Measurements from ENCODE around the gene DYRK1B.

DYRK1B gene

GRCh38 chr19:39874404-39874803 lies 40.4 kb upstream of the DYRK1B start:
- Mint-ChIP-seq H3K9me3 (no peaks in the 10 kb centered on the region), H3K4me1 (no peaks in the 10 kb centered on the region), H3K36me3 (ENCODE audit: low read depth) (no peaks in the 10 kb centered on the region), H3K27ac (no peak overlapping the region), H3K27me3 (ENCODE audit: low read depth) (peaks cover 4% of the 10 kb centered on the region), H3K4me3 (no peak overlapping the region)
- TF ChIP-seq, protein P1, sequence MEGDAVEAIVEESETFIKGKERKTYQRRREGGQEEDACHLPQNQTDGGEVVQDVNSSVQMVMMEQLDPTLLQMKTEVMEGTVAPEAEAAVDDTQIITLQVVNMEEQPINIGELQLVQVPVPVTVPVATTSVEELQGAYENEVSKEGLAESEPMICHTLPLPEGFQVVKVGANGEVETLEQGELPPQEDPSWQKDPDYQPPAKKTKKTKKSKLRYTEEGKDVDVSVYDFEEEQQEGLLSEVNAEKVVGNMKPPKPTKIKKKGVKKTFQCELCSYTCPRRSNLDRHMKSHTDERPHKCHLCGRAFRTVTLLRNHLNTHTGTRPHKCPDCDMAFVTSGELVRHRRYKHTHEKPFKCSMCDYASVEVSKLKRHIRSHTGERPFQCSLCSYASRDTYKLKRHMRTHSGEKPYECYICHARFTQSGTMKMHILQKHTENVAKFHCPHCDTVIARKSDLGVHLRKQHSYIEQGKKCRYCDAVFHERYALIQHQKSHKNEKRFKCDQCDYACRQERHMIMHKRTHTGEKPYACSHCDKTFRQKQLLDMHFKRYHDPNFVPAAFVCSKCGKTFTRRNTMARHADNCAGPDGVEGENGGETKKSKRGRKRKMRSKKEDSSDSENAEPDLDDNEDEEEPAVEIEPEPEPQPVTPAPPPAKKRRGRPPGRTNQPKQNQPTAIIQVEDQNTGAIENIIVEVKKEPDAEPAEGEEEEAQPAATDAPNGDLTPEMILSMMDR (IDR thresholded peaks at IDR 0.05; ENCODE audit: unreplicated experiment in 3 of 3): no peak

- no peak overlapping the region for H3K27ac Mint-ChIP-seq
- no peaks in the 10 kb centered on the region for H3K9me3 Mint-ChIP-seq
- TF ChIP-seq, protein P1 (IDR thresholded peaks at IDR 0.05; ENCODE audit: unreplicated experiment in 3 of 3): no peak
- H3K4me1 Mint-ChIP-seq: no peaks in the 10 kb centered on the region
- no peaks in the 10 kb centered on the region for H3K36me3 Mint-ChIP-seq (ENCODE audit: low read depth)
- H3K4me3 Mint-ChIP-seq: no peak overlapping the region
- H3K27me3 Mint-ChIP-seq (ENCODE audit: low read depth): peaks cover 8% of the 10 kb centered on the region
Observed at GRCh38 chr19:39873385-39873784, 39.4 kb upstream of the DYRK1B start.

GRCh38 chr19:39871886-39872866 lies 38.2 kb upstream of the DYRK1B start:
- Mint-ChIP-seq H3K27me3 (ENCODE audit: low read depth) (peaks cover 8% of the 10 kb centered on the region), H3K9me3 (no peaks in the 10 kb centered on the region), H3K36me3 (ENCODE audit: low read depth) (no peaks in the 10 kb centered on the region), H3K4me3 (no peak overlapping the region), H3K4me1 (no peaks in the 10 kb centered on the region), H3K27ac (no peak overlapping the region)
- TF ChIP-seq, protein P1 (IDR thresholded peaks at IDR 0.05; ENCODE audit: unreplicated experiment in 3 of 3): no peak

DNA sequence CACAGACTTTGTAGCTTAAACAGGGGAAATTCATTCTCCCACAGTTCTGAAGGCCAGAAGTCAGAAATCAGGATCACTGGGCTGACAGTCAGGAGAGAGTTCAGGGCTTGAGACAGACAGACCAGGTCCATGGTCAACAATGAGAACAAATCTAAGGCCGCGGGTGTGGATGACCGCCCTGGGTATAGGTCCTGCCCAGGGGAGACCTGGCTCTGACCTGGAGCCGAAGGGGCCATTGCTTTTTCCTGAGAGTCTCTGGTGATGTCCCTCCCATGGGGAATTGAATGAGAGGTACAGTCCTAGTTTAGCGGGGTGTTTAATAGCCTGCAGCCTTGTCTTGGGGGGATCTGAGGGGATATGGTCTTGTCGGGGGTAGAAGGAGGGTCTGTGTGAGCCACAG lies 37.4 kb upstream of the DYRK1B start:
- Mint-ChIP-seq H3K4me3 (no peak overlapping the region), H3K36me3 (ENCODE audit: low read depth) (no peaks in the 10 kb centered on the region), H3K27ac (no peak overlapping the region), H3K4me1 (no peaks in the 10 kb centered on the region), H3K27me3 (ENCODE audit: low read depth) (peaks cover 8% of the 10 kb centered on the region), H3K9me3 (no peaks in the 10 kb centered on the region)
- TF ChIP-seq, protein P1 (IDR thresholded peaks at IDR 0.05; ENCODE audit: unreplicated experiment in 3 of 3): no peak

DNA sequence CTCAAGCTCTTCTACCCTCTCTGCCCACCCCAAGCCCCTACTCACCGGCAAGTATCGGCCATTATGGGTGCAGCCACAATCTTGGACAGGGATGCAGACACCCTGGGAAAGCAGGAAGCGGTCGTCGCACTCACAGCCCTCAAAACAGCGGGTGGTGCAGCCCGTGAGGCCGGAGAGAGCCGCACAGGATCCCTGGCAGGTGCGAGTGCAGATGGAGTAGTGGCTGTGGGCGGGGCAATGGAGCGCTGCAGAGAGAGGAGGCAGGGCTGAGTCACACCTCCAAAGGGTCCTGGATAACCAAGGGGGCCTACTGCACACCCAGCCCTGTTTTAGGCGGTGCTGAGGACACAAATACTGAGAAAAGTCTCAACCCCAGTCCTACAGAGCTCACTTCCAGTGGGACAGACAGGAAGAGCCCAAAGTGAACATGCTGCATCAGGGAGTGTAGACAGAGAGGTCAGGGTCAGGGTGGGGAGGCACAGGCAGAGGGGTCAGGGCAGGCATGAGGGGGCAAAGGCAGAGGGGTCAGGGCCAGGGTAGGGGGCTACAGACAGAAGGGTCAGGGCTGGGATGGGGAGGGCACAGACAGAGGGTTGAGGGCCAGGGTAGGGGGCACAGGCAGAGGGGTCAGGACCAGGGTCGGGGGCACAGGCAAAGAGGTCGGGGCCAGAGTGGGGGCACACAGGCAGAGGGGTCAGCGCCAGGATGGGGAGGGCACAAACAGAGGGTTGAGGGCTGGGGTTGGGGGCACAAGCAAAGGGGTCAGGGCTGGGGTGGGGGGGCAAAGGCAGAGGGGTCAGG lies 36.4 kb upstream of the DYRK1B start:
- Mint-ChIP-seq H3K27ac (no peak overlapping the region), H3K4me1 (no peaks in the 10 kb centered on the region), H3K9me3 (no peaks in the 10 kb centered on the region), H3K27me3 (ENCODE audit: low read depth) (peaks cover 8% of the 10 kb centered on the region), H3K36me3 (ENCODE audit: low read depth) (no peaks in the 10 kb centered on the region), H3K4me3 (no peak overlapping the region)
- TF ChIP-seq, protein P1 (IDR thresholded peaks at IDR 0.05; ENCODE audit: unreplicated experiment in 3 of 3): no peak

Data from nephron (organoid).